Stomach (tissue), 4 donors: ENCODE measurements around the gene PPP1R16B.

ENCODE experiments used
- CTCF ChIP-seq, 7 experiments: fragments of 450-650 bp in 4 of 7; fragments of 200-600 bp in 3 of 7; sonication (generic) in 3 of 7; IDR thresholded peaks; one replicate each; pipeline ENCODE4 v1.5.1; 2016 to 2019; ENCODE audit warnings: antibody characterized with exemption in 7 of 7, control low read depth in 2 of 7, mild to moderate bottlenecking in 1 of 7
- EP300 ChIP-seq: sonication (generic); formaldehyde crosslinking; IDR thresholded peaks from one replicate; pipeline ENCODE4 v1.6.1; 2017; ENCODE audit warnings: antibody characterized with exemption

GRCh38 chr20:38893056-38893564 is 87.6 kb downstream of the PPP1R16B start:
- TF ChIP-seq EP300: no peak
- no peak for TF ChIP-seq CTCF (IDR thresholded peaks at IDR 0.05)
